Smooth muscle cell (in vitro differentiated cells): ENCODE data around the gene TBC1D30. TPM values are rescaled to one million over a fixed set of nuclear protein-coding genes. Genes with fewer than 3 reads are reported as not detected.

Experiments used
- DNase-seq: peaks from one replicate; lab custom pipeline; 2025; ENCODE audit not compliant: unreplicated experiment; lab: John Stamatoyannopoulos, UW
- H2AFZ ChIP-seq: fragments of 200-600 bp; sonication (generic); 2 replicates; pipeline ENCODE4 v1.6.0; 2016; ENCODE audit warnings: antibody characterized with exemption, low read depth, mild to moderate bottlenecking
- H3F3A ChIP-seq: fragments of 200-600 bp; sonication (generic); 2 replicates; pipeline ENCODE4 v1.6.0; 2017; ENCODE audit warnings: antibody characterized with exemption, low read depth
- H3K27ac ChIP-seq: fragments of 200-600 bp; sonication (generic); 2 replicates; pipeline ENCODE4 v1.5.1; 2016; ENCODE audit warnings: low read depth, mild to moderate bottlenecking
- H3K27me3 ChIP-seq: fragments of 200-600 bp; sonication (generic); 2 replicates; pipeline ENCODE4 v1.6.1; 2016; ENCODE audit warnings: low read depth, mild to moderate bottlenecking
- H3K36me3 ChIP-seq: fragments of 200-600 bp; sonication (generic); 2 replicates; pipeline ENCODE4 v1.5.1; 2016; ENCODE audit warnings: low read depth
- H3K4me1 ChIP-seq: fragments of 200-600 bp; sonication (generic); 2 replicates; pipeline ENCODE4 v1.5.1; 2016; ENCODE audit warnings: low read depth
- H3K4me2 ChIP-seq: fragments of 200-600 bp; sonication (generic); 2 replicates; pipeline ENCODE4 v1.6.0; 2016; ENCODE audit warnings: mild to moderate bottlenecking
- H3K4me3 ChIP-seq: fragments of 200-600 bp; sonication (generic); 2 replicates; pipeline ENCODE4 v1.5.1; 2016; ENCODE audit warnings: mild to moderate bottlenecking
- H3K79me2 ChIP-seq: fragments of 200-600 bp; sonication (generic); 2 replicates; pipeline ENCODE4 v1.6.0; 2016; ENCODE audit warnings: low read depth, mild to moderate bottlenecking
- H3K9ac ChIP-seq: fragments of 200-600 bp; sonication (generic); 2 replicates; pipeline ENCODE4 v1.6.0; 2016; ENCODE audit warnings: low read depth
- H3K9me3 ChIP-seq: fragments of 200-600 bp; sonication (generic); replicated peaks from 2 replicates; pipeline ENCODE4 v1.5.1; 2016; ENCODE audit warnings: low read depth
- H4K20me1 ChIP-seq: fragments of 200-600 bp; sonication (generic); 2 replicates; pipeline ENCODE4 v1.6.0; 2016; ENCODE audit warnings: low read depth
- WGBS: methylation state at CpG from one replicate; pipeline ENCODE4 v1.1.7; 2016; ENCODE audit warnings: low lambda C conversion rate; 5-methylcytosine and 5-hydroxymethylcytosine counted together
- polyA plus RNA-seq: library from polyadenylated mRNA; unstranded; fragments of >200 nt; fragmentation: Nextera tagmentation; extraction: Ambion mirVana; gene quantifications from 2 replicates; pipeline ENCODE4 v1.2.1, GENCODE V29; 2016
- total RNA-seq: library from RNA; depleted of rRNA; stranded (reverse); fragments of >200 nt; gene quantifications from 2 replicates; pipeline ENCODE4 v1.2.3, GENCODE V29; 2014
- TF ChIP-seq, protein P1 (sequence below): fragments of 200-600 bp; sonication (generic); IDR thresholded peaks from 2 replicates; pipeline ENCODE4 v1.5.1; 2017; ENCODE audit warnings: borderline replicate concordance, mild to moderate bottlenecking, antibody characterized with exemption; ENCODE audit not compliant: insufficient read depth, poor library complexity, severe bottlenecking

Gene TBC1D30
- total and polyA plus RNA-seq, 2 experiments from 2014 or later: 0.67 to 2.3 TPM

GRCh38 chr12:64900540-64900939 lies 76.1 kb downstream of the TBC1D30 start:
- Histone ChIP-seq H3K9ac (no peak overlapping the region), H3K4me3 (no peak overlapping the region), H3K27ac (no peak overlapping the region), H3K4me1 (no peaks in the 10 kb centered on the region), H3K36me3 (no peaks in the 10 kb centered on the region), H3K27me3 (no peaks in the 10 kb centered on the region), H3K79me2 (no peaks in the 10 kb centered on the region), H3F3A (no peaks in the 10 kb centered on the region), H4K20me1 (no peaks in the 10 kb centered on the region), H2AFZ (no peak overlapping the region), H3K4me2 (no peak overlapping the region), H3K9me3 (no peaks in the 10 kb centered on the region)
- WGBS: 69% methylated on average over 4 of the region's 4 CpGs
- TF ChIP-seq, protein P1, sequence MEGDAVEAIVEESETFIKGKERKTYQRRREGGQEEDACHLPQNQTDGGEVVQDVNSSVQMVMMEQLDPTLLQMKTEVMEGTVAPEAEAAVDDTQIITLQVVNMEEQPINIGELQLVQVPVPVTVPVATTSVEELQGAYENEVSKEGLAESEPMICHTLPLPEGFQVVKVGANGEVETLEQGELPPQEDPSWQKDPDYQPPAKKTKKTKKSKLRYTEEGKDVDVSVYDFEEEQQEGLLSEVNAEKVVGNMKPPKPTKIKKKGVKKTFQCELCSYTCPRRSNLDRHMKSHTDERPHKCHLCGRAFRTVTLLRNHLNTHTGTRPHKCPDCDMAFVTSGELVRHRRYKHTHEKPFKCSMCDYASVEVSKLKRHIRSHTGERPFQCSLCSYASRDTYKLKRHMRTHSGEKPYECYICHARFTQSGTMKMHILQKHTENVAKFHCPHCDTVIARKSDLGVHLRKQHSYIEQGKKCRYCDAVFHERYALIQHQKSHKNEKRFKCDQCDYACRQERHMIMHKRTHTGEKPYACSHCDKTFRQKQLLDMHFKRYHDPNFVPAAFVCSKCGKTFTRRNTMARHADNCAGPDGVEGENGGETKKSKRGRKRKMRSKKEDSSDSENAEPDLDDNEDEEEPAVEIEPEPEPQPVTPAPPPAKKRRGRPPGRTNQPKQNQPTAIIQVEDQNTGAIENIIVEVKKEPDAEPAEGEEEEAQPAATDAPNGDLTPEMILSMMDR: no peak
- no peak for DNase-seq

GRCh38 chr12:64903479-64904152 lies 79.2 kb downstream of the TBC1D30 start:
- Histone ChIP-seq H3K4me2 (no peak overlapping the region), H3K27me3 (no peaks in the 10 kb centered on the region), H3K4me3 (no peak overlapping the region), H3K9ac (no peak overlapping the region), H3F3A (no peaks in the 10 kb centered on the region), H3K79me2 (no peaks in the 10 kb centered on the region), H3K36me3 (no peaks in the 10 kb centered on the region), H2AFZ (no peak overlapping the region), H3K27ac (no peak overlapping the region), H3K4me1 (no peaks in the 10 kb centered on the region), H4K20me1 (no peaks in the 10 kb centered on the region), H3K9me3 (no peaks in the 10 kb centered on the region)
- no peak for DNase-seq
- TF ChIP-seq, protein P1: no peak
- WGBS: 83% methylated on average over 5 of the region's 5 CpGs

DNA sequence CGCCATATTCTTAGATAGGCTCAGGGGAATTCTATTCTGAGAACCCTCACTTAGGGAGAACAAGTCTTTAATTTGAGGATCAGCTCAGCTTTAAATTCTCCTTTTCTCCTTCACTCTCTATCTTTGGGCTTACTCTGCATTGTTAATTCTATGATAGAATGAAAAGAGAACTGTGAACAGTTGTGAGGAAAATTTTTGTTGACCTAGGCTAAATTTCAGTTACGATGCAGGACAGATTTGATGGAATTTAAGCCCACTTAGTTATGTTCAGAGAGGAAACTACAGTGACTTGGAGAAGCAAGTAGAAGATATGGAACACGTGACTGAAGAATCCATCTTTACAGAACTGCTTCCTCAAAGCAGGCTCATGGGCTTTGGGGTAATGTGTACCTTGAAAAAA lies 82.7 kb downstream of the TBC1D30 start:
- DNase-seq: no peak
- H3K4me2 ChIP-seq: no peak overlapping the region
- no peaks in the 10 kb centered on the region for H3K27me3 ChIP-seq
- TF ChIP-seq, protein P1: no peak
- H3F3A ChIP-seq: no peaks in the 10 kb centered on the region
- no peaks in the 10 kb centered on the region for H3K79me2 ChIP-seq
- no peaks in the 10 kb centered on the region for H4K20me1 ChIP-seq
- no peaks in the 10 kb centered on the region for H3K9me3 ChIP-seq
- no peak overlapping the region for H3K27ac ChIP-seq
- no peak overlapping the region for H3K9ac ChIP-seq
- 96% methylated on average over 3 of the region's 3 CpGs for WGBS
- no peaks in the 10 kb centered on the region for H3K36me3 ChIP-seq
- H3K4me1 ChIP-seq: no peaks in the 10 kb centered on the region
- no peak overlapping the region for H3K4me3 ChIP-seq
- H2AFZ ChIP-seq: no peak overlapping the region

DNA sequence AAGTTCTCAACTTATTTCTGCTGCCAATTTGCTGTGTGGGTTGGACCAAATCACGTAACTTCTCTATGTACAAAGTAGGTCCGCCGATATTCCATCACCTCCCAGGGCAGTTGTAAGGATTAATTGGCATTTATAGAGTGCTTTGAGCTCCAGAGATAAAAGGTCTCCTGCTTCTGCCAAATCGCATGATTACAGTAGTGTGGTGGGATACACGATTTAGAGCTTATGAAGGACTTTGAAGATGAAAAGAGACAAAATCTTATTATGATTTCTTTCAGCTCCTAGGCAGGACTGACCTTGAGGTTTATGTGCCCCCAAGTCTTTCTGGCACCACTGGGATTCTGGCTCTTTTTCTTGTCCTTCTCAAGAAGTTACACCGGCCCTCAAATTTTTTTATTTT lies 84.7 kb downstream of the TBC1D30 start:
- no peaks in the 10 kb centered on the region for H3K79me2 ChIP-seq
- no peak overlapping the region for H3K9ac ChIP-seq
- H3K4me2 ChIP-seq: no peak overlapping the region
- WGBS: over 99% methylated on average over 6 of the region's 6 CpGs
- no peaks in the 10 kb centered on the region for H3F3A ChIP-seq
- no peaks in the 10 kb centered on the region for H3K9me3 ChIP-seq
- no peak for DNase-seq
- H3K4me3 ChIP-seq: no peak overlapping the region
- H3K27ac ChIP-seq: no peak overlapping the region
- H3K4me1 ChIP-seq: no peaks in the 10 kb centered on the region
- H3K36me3 ChIP-seq: no peaks in the 10 kb centered on the region
- H2AFZ ChIP-seq: no peak overlapping the region
- TF ChIP-seq, protein P1: no peak
- no peaks in the 10 kb centered on the region for H4K20me1 ChIP-seq
- H3K27me3 ChIP-seq: peaks cover 5% of the 10 kb centered on the region
